Stimulated activated effector memory CD8-positive, alpha-beta T cell treated with anti-CD3 and anti-CD28 coated beads, Interleukin-12 subunit alpha, Interleukin-12 subunit beta, amount 100 ng/mL, for 72 hours (primary cell): ENCODE data around the gene CYP51A1.
A peak's percentile ranks its signal among the peaks of the same experiment; 100 is the strongest.
"Not testable (repeated sequence)": the region's sequence is repeated elsewhere in the genome, so short reads cannot be mapped to it uniquely, and the experiment has no call there.

Experiments used
- ATAC-seq: fragments of 150-1000 bp; cut with Tn5 transposase; 2 replicates; pipeline ENCODE4 v1.10.0; 2021
- DNase-seq, 2 donors: peaks; one replicate each; pipeline ENCODE4 v3.0.0; 2021 to 2022; ENCODE audit warnings: low spot score in 2 of 2
- H3K27ac Mint-ChIP-seq: one replicate; pipeline ENCODE4 v1.8.0; 2022; ENCODE audit warnings: mild to moderate bottlenecking, mixed read lengths
- H3K36me3 Mint-ChIP-seq: one replicate; pipeline ENCODE4 v1.8.0; 2022; ENCODE audit warnings: mild to moderate bottlenecking, mixed read lengths
- H3K4me1 Mint-ChIP-seq: one replicate; pipeline ENCODE4 v1.8.0; 2022; ENCODE audit warnings: mixed read lengths
- H3K4me3 Mint-ChIP-seq: one replicate; pipeline ENCODE4 v1.8.0; 2022; ENCODE audit warnings: mild to moderate bottlenecking, mixed read lengths
- H3K9me3 Mint-ChIP-seq: one replicate; pipeline ENCODE4 v1.8.0; 2022; ENCODE audit warnings: mixed read lengths

Gene CYP51A1

GRCh38 chr7:92137557-92137956, 3.3 kb upstream of the CYP51A1 start:
- peaks cover 20% of the 10 kb centered on the region for H3K36me3 Mint-ChIP-seq
- peaks cover 14% of the 10 kb centered on the region for H3K4me1 Mint-ChIP-seq
- H3K9me3 Mint-ChIP-seq, result no peaks in the 10 kb centered on the region
- no peak for DNase-seq
- no peak overlapping the region for H3K4me3 Mint-ChIP-seq
- no peak overlapping the region for H3K27ac Mint-ChIP-seq
- ATAC-seq, result no peak

GRCh38 chr7:92135052-92135889, 994 bp upstream of the CYP51A1 start:
- Mint-ChIP-seq H3K4me1 (peaks cover 25% of the 10 kb centered on the region), H3K36me3 (peaks cover 36% of the 10 kb centered on the region), H3K4me3 (peak overlapping the region; percentile 98), H3K27ac (peak overlapping the region; percentile 98), H3K9me3 (no peaks in the 10 kb centered on the region)
- DNase-seq (no peak), ATAC-seq (no peak)

GRCh38 chr7:92133737-92134270, 473 bp downstream of the CYP51A1 start:
- H3K36me3 Mint-ChIP-seq, result peaks cover 51% of the 10 kb centered on the region
- no peaks in the 10 kb centered on the region for H3K9me3 Mint-ChIP-seq
- peak overlapping the region; percentile 98 for H3K27ac Mint-ChIP-seq

GRCh38 chr7:92133133-92133736, 1.0 kb downstream of the CYP51A1 start:
- Mint-ChIP-seq H3K36me3 (peaks cover 57% of the 10 kb centered on the region), H3K4me3 (peak overlapping the region; percentile 98), H3K27ac (peak overlapping the region; percentile 98), H3K4me1 (peaks cover 31% of the 10 kb centered on the region), H3K9me3 (no peaks in the 10 kb centered on the region)
- DNase-seq (no peak), ATAC-seq (peak; percentile 39)

More at GRCh38 chr7:92133737-92134270, 473 bp downstream of the CYP51A1 start:
- Mint-ChIP-seq H3K4me1 (peaks cover 31% of the 10 kb centered on the region), H3K4me3 (peak overlapping the region; percentile 98)
- DNase-seq, result peak; percentile 59 to 85
- ATAC-seq, result peak; percentile 56

GRCh38 chr7:92131764-92132330, 2.4 kb downstream of the CYP51A1 start:
- Mint-ChIP-seq H3K4me3 (no peak overlapping the region), H3K27ac (no peak overlapping the region), H3K36me3 (peaks cover 70% of the 10 kb centered on the region), H3K9me3 (no peaks in the 10 kb centered on the region), H3K4me1 (peaks cover 31% of the 10 kb centered on the region)
- ATAC-seq (no peak), DNase-seq (no peak)

- Mint-ChIP-seq H3K4me3 (no peak overlapping the region), H3K9me3 (no peaks in the 10 kb centered on the region), H3K4me1 (peaks cover 30% of the 10 kb centered on the region), H3K27ac (no peak overlapping the region), H3K36me3 (peaks cover 78% of the 10 kb centered on the region)
- ATAC-seq (no peak), DNase-seq (no peak)
Measured at GRCh38 chr7:92131093-92131492, 3.2 kb downstream of the CYP51A1 start.

- H3K36me3 Mint-ChIP-seq, result peaks cover 100% of the 10 kb centered on the region
Measured at GRCh38 chr7:92121681-92122080, 12.6 kb downstream of the CYP51A1 start.

GRCh38 chr7:92119213-92119759, 15.0 kb downstream of the CYP51A1 start:
- H3K27ac Mint-ChIP-seq, result no peak overlapping the region
- H3K9me3 Mint-ChIP-seq, result no peaks in the 10 kb centered on the region
- H3K36me3 Mint-ChIP-seq, result peaks cover 100% of the 10 kb centered on the region
- ATAC-seq, result no peak
- H3K4me1 Mint-ChIP-seq, result peaks cover 8% of the 10 kb centered on the region
- H3K4me3 Mint-ChIP-seq, result no peak overlapping the region
- no peak for DNase-seq

More at GRCh38 chr7:92121681-92122080, 12.6 kb downstream of the CYP51A1 start:
- H3K4me1 Mint-ChIP-seq, result peaks cover 8% of the 10 kb centered on the region
- H3K27ac Mint-ChIP-seq, result no peak overlapping the region
- no peaks in the 10 kb centered on the region for H3K9me3 Mint-ChIP-seq
- DNase-seq, result no peak
- ATAC-seq, result no peak
- H3K4me3 Mint-ChIP-seq, result no peak overlapping the region

GRCh38 chr7:92116949-92117348, 17.3 kb downstream of the CYP51A1 start:
- H3K27ac Mint-ChIP-seq, result no peak overlapping the region
- no peak for DNase-seq
- no peak overlapping the region for H3K4me3 Mint-ChIP-seq
- H3K9me3 Mint-ChIP-seq, result no peaks in the 10 kb centered on the region
- peaks cover 100% of the 10 kb centered on the region for H3K36me3 Mint-ChIP-seq
- peaks cover 8% of the 10 kb centered on the region for H3K4me1 Mint-ChIP-seq
- no peak for ATAC-seq

GRCh38 chr7:92115821-92116220, 18.5 kb downstream of the CYP51A1 start:
- peaks cover 99% of the 10 kb centered on the region for H3K36me3 Mint-ChIP-seq
- H3K4me1 Mint-ChIP-seq, result peaks cover 8% of the 10 kb centered on the region
- ATAC-seq, result no peak
- H3K27ac Mint-ChIP-seq, result no peak overlapping the region
- no peak for DNase-seq
- no peaks in the 10 kb centered on the region for H3K9me3 Mint-ChIP-seq
- no peak overlapping the region for H3K4me3 Mint-ChIP-seq

GRCh38 chr7:92110857-92111256, 23.4 kb downstream of the CYP51A1 start:
- no peaks in the 10 kb centered on the region for H3K9me3 Mint-ChIP-seq

GRCh38 chr7:92108821-92109220, 25.5 kb downstream of the CYP51A1 start:
- H3K36me3 Mint-ChIP-seq, result peaks cover 83% of the 10 kb centered on the region
- DNase-seq, result no peak
- no peak overlapping the region for H3K4me3 Mint-ChIP-seq
- no peaks in the 10 kb centered on the region for H3K4me1 Mint-ChIP-seq
- peak overlapping the region; percentile 12 for H3K27ac Mint-ChIP-seq
- no peak for ATAC-seq
- no peaks in the 10 kb centered on the region for H3K9me3 Mint-ChIP-seq

More at GRCh38 chr7:92110857-92111256, 23.4 kb downstream of the CYP51A1 start:
- no peak for DNase-seq
- no peak overlapping the region for H3K27ac Mint-ChIP-seq
- no peak for ATAC-seq
- peaks cover 96% of the 10 kb centered on the region for H3K36me3 Mint-ChIP-seq
- H3K4me3 Mint-ChIP-seq, result no peak overlapping the region
- no peaks in the 10 kb centered on the region for H3K4me1 Mint-ChIP-seq

- not testable (repeated sequence) for H3K4me3 Mint-ChIP-seq, H3K4me1 Mint-ChIP-seq, H3K9me3 Mint-ChIP-seq, H3K27ac Mint-ChIP-seq, ATAC-seq, DNase-seq
- peaks cover 84% of the 10 kb centered on the region for H3K36me3 Mint-ChIP-seq
Measured at GRCh38 chr7:92102862-92103261, 31.4 kb downstream of the CYP51A1 start.

GRCh38 chr7:92100534-92100933, 33.7 kb downstream of the CYP51A1 start:
- H3K9me3 Mint-ChIP-seq, result no peaks in the 10 kb centered on the region
- peaks cover 88% of the 10 kb centered on the region for H3K36me3 Mint-ChIP-seq
- no peak overlapping the region for H3K27ac Mint-ChIP-seq
- H3K4me3 Mint-ChIP-seq, result no peak overlapping the region
- DNase-seq, result no peak
- ATAC-seq, result no peak
- H3K4me1 Mint-ChIP-seq, result no peaks in the 10 kb centered on the region

GRCh38 chr7:92095380-92095779, 38.9 kb downstream of the CYP51A1 start:
- Mint-ChIP-seq H3K36me3 (peaks cover 81% of the 10 kb centered on the region), H3K27ac (no peak overlapping the region), H3K9me3 (no peaks in the 10 kb centered on the region), H3K4me1 (no peaks in the 10 kb centered on the region), H3K4me3 (no peak overlapping the region)
- DNase-seq (no peak), ATAC-seq (no peak)
